ENCODE results near the gene RFC2. TPM values are rescaled to one million over a fixed set of nuclear protein-coding genes. Genes with fewer than 3 reads are reported as not detected.

Gene RFC2
- total RNA-seq, 2 donors from 2014 or later, result 15.6 to 21.9 TPM

GRCh38 chr7:74240482-74240881, 13.7 kb downstream of the RFC2 start:
- H3K4me3 ChIP-seq, result no peak overlapping the region
- no peaks in the 10 kb centered on the region for H3K9me3 ChIP-seq
- H3K36me3 ChIP-seq, result peaks cover 3 to 6% of the 10 kb centered on the region in 2 donors
- H3K4me1 ChIP-seq (replicated peaks), result no peaks in the 10 kb centered on the region
- no peak for TF ChIP-seq POLR2A (IDR thresholded peaks at IDR 0.05)
- TF ChIP-seq, protein P1, sequence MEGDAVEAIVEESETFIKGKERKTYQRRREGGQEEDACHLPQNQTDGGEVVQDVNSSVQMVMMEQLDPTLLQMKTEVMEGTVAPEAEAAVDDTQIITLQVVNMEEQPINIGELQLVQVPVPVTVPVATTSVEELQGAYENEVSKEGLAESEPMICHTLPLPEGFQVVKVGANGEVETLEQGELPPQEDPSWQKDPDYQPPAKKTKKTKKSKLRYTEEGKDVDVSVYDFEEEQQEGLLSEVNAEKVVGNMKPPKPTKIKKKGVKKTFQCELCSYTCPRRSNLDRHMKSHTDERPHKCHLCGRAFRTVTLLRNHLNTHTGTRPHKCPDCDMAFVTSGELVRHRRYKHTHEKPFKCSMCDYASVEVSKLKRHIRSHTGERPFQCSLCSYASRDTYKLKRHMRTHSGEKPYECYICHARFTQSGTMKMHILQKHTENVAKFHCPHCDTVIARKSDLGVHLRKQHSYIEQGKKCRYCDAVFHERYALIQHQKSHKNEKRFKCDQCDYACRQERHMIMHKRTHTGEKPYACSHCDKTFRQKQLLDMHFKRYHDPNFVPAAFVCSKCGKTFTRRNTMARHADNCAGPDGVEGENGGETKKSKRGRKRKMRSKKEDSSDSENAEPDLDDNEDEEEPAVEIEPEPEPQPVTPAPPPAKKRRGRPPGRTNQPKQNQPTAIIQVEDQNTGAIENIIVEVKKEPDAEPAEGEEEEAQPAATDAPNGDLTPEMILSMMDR (IDR thresholded peaks at IDR 0.05), result no peak
- no peak for TF ChIP-seq POLR2AphosphoS5 (IDR thresholded peaks at IDR 0.05)
- no peak for DNase-seq (ENCODE audit: low spot score)
- no peak overlapping the region for H3K27ac ChIP-seq
- WGBS, result 93% methylated on average over 4 of the region's 4 CpGs
- intact Hi-C loops (cut with DNase I), result no loop called here
- no peaks in the 10 kb centered on the region for H3K27me3 ChIP-seq (replicated peaks; ENCODE audit: insufficient read depth)

- no peak for TF ChIP-seq POLR2A (IDR thresholded peaks at IDR 0.05)
- no peak for TF ChIP-seq POLR2AphosphoS5 (IDR thresholded peaks at IDR 0.05)
- TF ChIP-seq, protein P1 (IDR thresholded peaks at IDR 0.05), result no peak
- peaks cover 3 to 6% of the 10 kb centered on the region in 2 donors for H3K36me3 ChIP-seq
- no peaks in the 10 kb centered on the region for H3K9me3 ChIP-seq
- no peak for DNase-seq (ENCODE audit: low spot score)
- no peaks in the 10 kb centered on the region for H3K4me1 ChIP-seq (replicated peaks)
- intact Hi-C loops (cut with DNase I), result no loop called here
- 98% methylated on average over 3 of the region's 3 CpGs for WGBS
- no peaks in the 10 kb centered on the region for H3K27me3 ChIP-seq (replicated peaks; ENCODE audit: insufficient read depth)
- no peak overlapping the region for H3K4me3 ChIP-seq
- H3K27ac ChIP-seq, result no peak overlapping the region
These were observed 17.9 kb downstream of the RFC2 start for GRCh38 chr7:74236284-74236683.

GRCh38 chr7:74235518-74236268, 18.5 kb downstream of the RFC2 start:
- no peak for DNase-seq (ENCODE audit: low spot score)
- Histone ChIP-seq H3K4me1 (replicated peaks) (no peaks in the 10 kb centered on the region), H3K27me3 (replicated peaks; ENCODE audit: insufficient read depth) (no peaks in the 10 kb centered on the region), H3K9me3 (no peaks in the 10 kb centered on the region), H3K36me3 (peaks cover 3 to 6% of the 10 kb centered on the region in 2 donors), H3K27ac (no peak overlapping the region), H3K4me3 (no peak overlapping the region)
- TF ChIP-seq POLR2A (IDR thresholded peaks at IDR 0.05), result no peak
- WGBS, result 84% methylated on average over 8 of the region's 8 CpGs
- intact Hi-C loops (cut with DNase I), result no loop called here

DNA sequence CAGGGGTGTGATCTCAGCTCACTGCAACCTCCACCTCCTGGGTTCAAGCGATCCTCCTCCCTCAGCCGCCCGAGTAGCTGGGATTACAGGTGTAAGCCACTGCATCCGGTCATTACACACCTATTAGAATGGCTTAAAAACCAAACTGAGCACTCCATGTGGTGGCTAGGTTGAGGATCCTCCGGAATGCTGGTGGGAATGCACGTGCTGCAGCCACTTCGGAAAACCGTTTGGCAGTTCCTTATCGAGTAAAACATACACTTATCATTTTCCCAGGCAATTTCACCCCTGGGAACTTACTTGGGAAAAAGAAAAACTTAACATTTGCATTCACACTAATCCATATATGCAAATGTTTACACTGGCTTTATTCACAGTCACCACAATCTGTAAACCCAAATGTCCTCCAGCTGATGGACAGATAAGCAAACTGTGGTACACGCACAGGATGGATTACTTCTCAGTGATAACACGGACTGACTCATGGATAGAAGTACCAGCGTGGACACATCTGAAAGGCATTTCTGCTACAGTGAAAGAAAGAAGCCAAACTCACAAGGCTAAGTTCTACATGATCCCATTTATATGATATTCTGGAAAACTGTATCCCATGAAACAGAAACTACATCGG, 20.4 kb downstream of the RFC2 start:
- H3K27me3 ChIP-seq (replicated peaks; ENCODE audit: insufficient read depth), result no peaks in the 10 kb centered on the region
- WGBS, result 76% methylated on average over 13 of the region's 13 CpGs
- H3K36me3 ChIP-seq, result peaks cover 0 to 3% of the 10 kb centered on the region in 2 donors
- no peak overlapping the region for H3K27ac ChIP-seq
- DNase-seq (ENCODE audit: low spot score), result no peak
- TF ChIP-seq POLR2A (IDR thresholded peaks at IDR 0.05) (no peak), POLR2AphosphoS5 (IDR thresholded peaks at IDR 0.05) (no peak)
- TF ChIP-seq, protein P1 (IDR thresholded peaks at IDR 0.05), result no peak
- no peaks in the 10 kb centered on the region for H3K9me3 ChIP-seq
- intact Hi-C loops (cut with DNase I), result no loop called here
- H3K4me3 ChIP-seq, result no peak overlapping the region
- H3K4me1 ChIP-seq (replicated peaks), result no peaks in the 10 kb centered on the region

GRCh38 chr7:74231232-74231590, 23.0 kb downstream of the RFC2 start:
- Histone ChIP-seq H3K4me3 (no peak overlapping the region), H3K27ac (no peak overlapping the region), H3K4me1 (replicated peaks) (no peaks in the 10 kb centered on the region), H3K9me3 (no peaks in the 10 kb centered on the region), H3K36me3 (no peaks in the 10 kb centered on the region), H3K27me3 (replicated peaks; ENCODE audit: insufficient read depth) (no peaks in the 10 kb centered on the region)
- WGBS, result 94% methylated on average over 12 of the region's 12 CpGs
- intact Hi-C loops (cut with DNase I), result no loop called here
- DNase-seq (ENCODE audit: low spot score), result no peak
- no peak for TF ChIP-seq POLR2A (IDR thresholded peaks at IDR 0.05)
- TF ChIP-seq, protein P1 (IDR thresholded peaks at IDR 0.05), result no peak
- no peak for TF ChIP-seq POLR2AphosphoS5 (IDR thresholded peaks at IDR 0.05)

Measured in prostate gland (tissue), 2 donors.